ENCODE measurements around the gene MRC1.

DNA sequence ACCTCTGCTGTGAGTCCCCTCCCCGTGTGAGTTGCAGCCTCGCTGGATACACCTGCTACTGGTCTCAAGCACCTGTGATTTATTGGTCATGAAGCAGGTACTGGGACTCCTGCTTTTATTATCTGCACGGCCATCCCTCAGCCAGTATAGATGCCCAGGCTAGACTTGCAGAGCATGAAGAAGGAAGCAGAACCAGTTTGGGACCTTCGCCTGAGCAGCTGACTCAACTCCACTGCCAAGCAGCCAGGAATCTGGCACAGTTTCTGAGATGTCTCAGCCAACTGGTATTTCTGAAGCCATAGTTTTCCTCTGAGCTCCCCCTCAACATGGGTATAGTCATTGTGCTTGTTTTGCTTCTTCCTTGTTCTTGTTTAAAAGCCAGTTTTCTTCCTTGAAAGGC, 114.6 kb downstream of the MRC1 start:
- no peak for TF ChIP-seq YY1 (IDR thresholded peaks at IDR 0.05; ENCODE audit: insufficient read depth, insufficient read length)
- TF ChIP-seq ZNF274 (IDR thresholded peaks at IDR 0.05; ENCODE audit: low read depth, low read length) = no peak
